T follicular helper cell (primary cell): ENCODE data around the gene LRRC4C.

ENCODE experiments used
- DNase-seq: peaks from one replicate; pipeline ENCODE4 v3.0.0-alpha.2; 2020; ENCODE audit warnings: low read depth

The LRRC4C gene

DNA sequence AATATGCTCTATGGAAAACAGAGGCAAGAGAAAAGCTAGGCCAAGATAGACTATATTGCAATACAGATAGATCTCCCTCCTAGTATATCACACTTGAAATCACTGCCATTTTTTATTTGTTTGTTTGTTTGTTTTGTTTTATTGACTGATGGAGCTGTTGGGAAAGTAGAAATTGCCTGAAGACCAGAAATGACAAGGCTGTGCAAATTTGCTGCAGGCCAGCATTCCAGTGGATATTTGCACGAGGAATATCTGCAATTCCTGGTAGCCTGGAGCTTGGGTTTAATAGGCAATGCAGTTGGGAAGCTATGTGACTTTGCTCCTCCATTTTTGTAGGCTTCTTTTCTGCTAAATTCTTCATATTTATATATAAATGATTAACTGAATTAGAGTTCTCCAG, 991.7 kb downstream of the LRRC4C start:
- DNase-seq = no peak

DNA sequence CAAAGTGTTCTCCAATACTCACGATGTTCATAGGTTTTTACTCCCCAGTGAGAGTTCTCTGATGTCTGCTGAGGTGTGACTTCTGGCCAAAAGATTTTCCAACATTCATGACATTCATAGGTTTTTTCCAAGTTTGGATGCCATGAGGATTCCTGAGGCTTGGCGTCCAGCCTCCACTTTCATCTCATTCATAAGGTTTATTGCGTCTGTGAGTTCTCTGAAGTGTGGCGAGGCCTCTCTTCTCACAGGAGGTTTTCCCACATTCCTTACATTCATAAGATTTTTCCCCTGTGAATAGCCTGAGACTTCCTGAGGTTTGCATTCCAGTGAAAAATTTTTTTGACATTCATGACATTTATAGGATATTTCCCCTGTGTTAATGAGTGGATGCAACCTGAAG, 1014.1 kb downstream of the LRRC4C start:
- DNase-seq = no peak

DNA sequence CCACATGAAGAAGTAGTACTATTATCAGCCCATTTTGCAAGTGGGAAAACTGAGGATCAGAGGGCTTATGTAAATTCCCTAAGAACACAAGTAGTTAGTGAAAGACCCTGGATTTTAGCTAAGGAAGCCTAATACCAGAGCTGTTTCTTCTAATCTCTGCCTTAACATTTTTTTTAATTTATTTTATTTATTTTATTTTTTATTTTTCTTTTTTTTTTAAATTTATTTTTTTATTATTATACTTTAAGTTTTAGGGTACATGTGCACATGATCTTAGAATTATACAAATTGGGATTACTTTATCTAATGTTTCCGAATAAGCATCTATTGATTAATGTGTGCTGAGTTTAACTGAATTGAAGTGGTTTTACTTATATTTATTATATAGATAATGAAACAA, 1015.3 kb downstream of the LRRC4C start:
- no peak for DNase-seq

DNA sequence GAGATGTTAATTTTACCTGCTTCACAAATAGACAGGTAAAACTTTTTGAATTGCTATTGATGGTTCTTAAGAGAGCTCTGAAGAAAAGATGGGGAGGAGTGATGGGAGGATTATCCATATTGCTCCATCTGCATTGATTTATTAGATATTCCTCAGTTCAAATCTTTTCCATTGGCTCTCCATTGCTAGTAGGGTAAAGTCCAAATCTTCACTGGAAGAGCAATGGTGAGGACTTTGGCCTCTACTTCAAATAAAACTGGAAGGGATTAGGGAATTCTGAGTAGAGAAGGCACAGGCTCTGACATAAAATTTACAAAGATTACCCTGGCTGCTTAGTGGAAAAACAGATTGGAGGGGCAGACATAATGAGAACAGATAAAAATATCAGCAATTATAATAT, 1024.1 kb downstream of the LRRC4C start:
- no peak for DNase-seq

GRCh38 chr11:40434926-40435325, 1024.5 kb downstream of the LRRC4C start:
- no peak for DNase-seq

GRCh38 chr11:40432358-40432757, 1027.1 kb downstream of the LRRC4C start:
- no peak for DNase-seq

GRCh38 chr11:40425168-40425567, 1034.3 kb downstream of the LRRC4C start:
- DNase-seq = no peak

- no peak for DNase-seq
These were observed 1038.1 kb downstream of the LRRC4C start for GRCh38 chr11:40421208-40421981.

DNA sequence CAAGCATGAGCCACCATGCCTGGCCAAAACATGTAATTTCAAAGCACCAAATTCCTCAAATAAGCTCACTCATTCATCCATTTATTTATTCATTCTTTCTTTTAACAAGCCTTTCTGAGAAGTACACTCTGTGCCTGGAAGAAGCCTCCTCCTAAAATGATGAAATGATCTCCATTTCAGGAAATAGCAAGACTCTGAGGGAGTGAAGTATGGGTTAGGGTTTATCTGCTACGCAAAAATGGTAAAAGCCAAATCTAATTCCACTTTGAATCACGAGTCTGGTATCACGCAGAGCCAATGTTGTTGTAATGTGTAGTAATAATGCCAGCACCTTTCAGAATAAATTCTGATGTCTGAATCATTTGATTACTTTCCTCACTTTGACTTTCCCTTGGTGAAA, 1041.8 kb downstream of the LRRC4C start:
- DNase-seq = no peak

DNA sequence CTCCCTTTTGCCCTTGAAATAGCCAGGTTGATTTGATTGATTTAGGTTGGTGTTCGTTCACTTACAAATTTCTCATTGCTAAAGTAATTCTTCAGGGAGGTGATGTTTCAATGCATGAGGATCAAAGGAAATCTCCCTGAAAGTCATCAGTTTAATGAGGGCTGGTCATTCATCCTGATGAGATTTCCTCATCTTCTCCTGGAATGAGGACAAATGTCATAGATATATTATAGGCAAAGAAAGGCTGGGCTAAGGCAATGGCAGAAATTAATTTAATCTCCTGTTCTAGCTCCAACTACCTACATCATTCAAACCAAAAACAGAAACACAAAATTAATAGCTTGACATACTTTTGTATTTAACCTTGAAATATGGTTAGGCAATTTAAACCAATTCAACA, 1052.1 kb downstream of the LRRC4C start:
- DNase-seq = no peak

- no peak for DNase-seq
These were observed 1053.8 kb downstream of the LRRC4C start for GRCh38 chr11:40405614-40406013.

- DNase-seq = no peak
These were observed 1056.1 kb downstream of the LRRC4C start for GRCh38 chr11:40403321-40403720.

- no peak for DNase-seq
These were observed 1058.2 kb downstream of the LRRC4C start for GRCh38 chr11:40401132-40401853.

- DNase-seq = no peak
These were observed 1062.3 kb downstream of the LRRC4C start for GRCh38 chr11:40397141-40397540.

GRCh38 chr11:40393511-40393910, 1065.9 kb downstream of the LRRC4C start:
- no peak for DNase-seq

GRCh38 chr11:40391679-40392078, 1067.8 kb downstream of the LRRC4C start:
- DNase-seq = no peak

DNA sequence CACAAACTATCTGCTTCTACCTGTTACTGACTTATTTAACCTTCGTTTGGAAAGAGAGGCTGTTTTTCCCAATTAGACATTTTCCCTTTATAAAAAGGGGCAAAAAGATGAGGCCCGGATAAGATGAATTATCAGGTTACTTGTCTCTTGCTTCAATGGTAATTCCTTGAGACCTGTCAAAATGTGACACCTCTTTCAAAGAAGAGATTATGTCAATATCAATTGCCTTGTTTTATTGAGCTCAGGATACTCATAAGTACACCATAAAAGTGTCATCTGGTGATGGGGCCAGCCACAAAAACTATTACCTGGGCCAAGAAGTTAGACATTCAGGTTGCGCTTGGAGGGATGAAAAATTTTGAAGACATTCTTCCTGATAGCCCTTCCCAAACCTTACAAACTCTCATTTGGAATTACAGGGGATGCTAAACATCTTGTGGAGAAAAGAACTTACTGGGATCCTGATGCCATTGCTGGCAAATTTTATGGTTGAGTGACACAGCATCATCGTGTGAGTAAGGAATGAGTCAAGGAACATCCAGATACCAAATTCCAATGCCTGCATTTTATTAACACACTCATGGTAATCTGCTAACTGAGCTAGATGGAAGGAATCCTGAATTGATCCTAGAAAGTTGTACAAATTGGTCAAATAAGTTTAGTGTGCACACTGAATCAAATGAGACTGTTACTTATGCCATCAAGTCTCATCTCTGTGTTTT, 1071.2 kb downstream of the LRRC4C start:
- no peak for DNase-seq

DNA sequence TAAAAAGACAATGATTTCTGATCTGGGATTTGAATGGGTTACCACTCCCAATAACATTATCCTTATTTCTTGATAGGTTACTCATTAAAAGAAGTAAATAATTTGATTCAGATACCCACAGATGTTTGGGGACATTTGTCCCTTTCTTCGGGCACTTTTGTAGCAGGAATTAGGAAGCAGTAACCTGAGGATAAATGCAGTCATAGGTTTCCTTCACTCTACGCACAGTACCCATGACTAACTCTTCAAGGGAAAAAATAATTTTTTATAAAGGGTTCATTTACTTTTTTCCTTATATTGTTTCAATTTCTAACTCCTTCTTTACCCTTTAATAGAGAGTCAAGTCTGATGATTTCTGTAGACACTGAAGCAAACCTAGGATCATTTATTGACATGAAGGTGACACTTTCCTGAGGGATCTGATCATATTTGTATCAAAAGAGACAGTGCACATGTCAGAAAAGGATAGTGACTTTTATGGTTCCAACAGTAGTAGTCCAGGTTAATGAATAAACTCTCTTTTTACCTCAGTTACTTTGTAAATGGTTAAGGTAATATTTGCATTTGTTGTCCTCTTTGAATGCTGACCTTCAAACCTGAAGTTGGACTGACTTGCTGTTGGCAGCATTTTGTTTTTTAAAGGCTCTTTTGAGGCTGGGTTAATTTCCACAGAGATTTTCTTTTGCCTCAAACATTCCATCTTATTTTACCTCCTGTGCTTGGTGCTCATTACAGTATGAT, 1072.0 kb downstream of the LRRC4C start:
- no peak for DNase-seq

- no peak for DNase-seq
These were observed 1074.5 kb downstream of the LRRC4C start for GRCh38 chr11:40384991-40385390.

GRCh38 chr11:40381481-40381880, 1078.0 kb downstream of the LRRC4C start:
- no peak for DNase-seq

DNA sequence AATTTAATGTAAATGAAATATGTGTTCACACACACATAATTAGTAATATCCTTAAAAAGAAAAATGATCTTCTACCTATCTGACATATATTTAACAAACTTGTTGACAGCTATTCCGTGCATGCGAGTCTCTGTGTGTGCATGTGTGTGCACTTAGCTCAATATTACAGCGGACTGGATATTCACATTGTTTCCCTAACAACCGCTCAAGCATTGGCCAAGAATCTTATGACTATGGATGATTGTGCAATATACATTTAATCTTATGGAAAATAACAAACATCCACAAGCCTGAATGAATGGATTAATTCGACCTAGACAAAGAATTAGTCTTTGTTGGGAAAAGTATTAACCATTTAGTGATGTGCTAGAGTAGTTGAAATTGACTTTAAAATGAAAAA, 1078.6 kb downstream of the LRRC4C start:
- no peak for DNase-seq

GRCh38 chr11:40376331-40376730, 1083.1 kb downstream of the LRRC4C start:
- no peak for DNase-seq
